Activated naive CD4-positive, alpha-beta T cell treated with anti-CD3 and anti-CD28 coated beads, Interleukin-2, amount 10 ng/mL, durations not matched to agents 7 days and 5 days (primary cell): ENCODE measurements around the gene PLEKHM3.

Experiments
- CTCF ChIA-PET: fragments of 350-600 bp; sonication (Branson Sonifier 250); formaldehyde crosslinking; loops from one replicate; lab custom pipeline; 2021; ENCODE audit warnings: antibody characterized with exemption; lab: Charles Lee
- DNase-seq: peaks from one replicate; pipeline ENCODE4 v3.0.0-alpha.2; 2020
- H3K27ac Mint-ChIP-seq: one replicate; pipeline ENCODE4 v1.8.0; 2021; ENCODE audit warnings: mild to moderate bottlenecking, moderate library complexity, mixed read lengths
- H3K27me3 Mint-ChIP-seq: one replicate; pipeline ENCODE4 v1.8.0; 2021; ENCODE audit warnings: mild to moderate bottlenecking, mixed read lengths
- H3K36me3 Mint-ChIP-seq: one replicate; pipeline ENCODE4 v1.8.0; 2021; ENCODE audit warnings: mixed read lengths
- H3K4me1 Mint-ChIP-seq: one replicate; pipeline ENCODE4 v1.8.0; 2021; ENCODE audit warnings: mixed read lengths
- H3K4me3 Mint-ChIP-seq: one replicate; pipeline ENCODE4 v1.8.0; 2021; ENCODE audit warnings: mild to moderate bottlenecking, moderate library complexity, mixed read lengths
- H3K9me3 Mint-ChIP-seq: one replicate; pipeline ENCODE4 v1.8.0; 2021; ENCODE audit warnings: mixed read lengths

The PLEKHM3 gene

GRCh38 chr2:207993151-207993763 lies 32.1 kb downstream of the PLEKHM3 start:
- Mint-ChIP-seq H3K4me3 (no peak overlapping the region), H3K36me3 (no peaks in the 10 kb centered on the region), H3K9me3 (no peaks in the 10 kb centered on the region), H3K27me3 (no peaks in the 10 kb centered on the region), H3K4me1 (peaks cover 2% of the 10 kb centered on the region), H3K27ac (no peak overlapping the region)
- DNase-seq: no peak
- CTCF ChIA-PET: no interaction called here

GRCh38 chr2:207991944-207992343 lies 33.4 kb downstream of the PLEKHM3 start:
- no peaks in the 10 kb centered on the region for H3K36me3 Mint-ChIP-seq
- no peaks in the 10 kb centered on the region for H3K27me3 Mint-ChIP-seq
- H3K9me3 Mint-ChIP-seq: no peaks in the 10 kb centered on the region
- CTCF ChIA-PET: no interaction called here
- no peak overlapping the region for H3K4me3 Mint-ChIP-seq
- no peak overlapping the region for H3K27ac Mint-ChIP-seq
- no peak for DNase-seq
- H3K4me1 Mint-ChIP-seq: peaks cover 2% of the 10 kb centered on the region

GRCh38 chr2:207990784-207991183 lies 34.5 kb downstream of the PLEKHM3 start:
- H3K4me3 Mint-ChIP-seq: no peak overlapping the region
- CTCF ChIA-PET: no interaction called here

GRCh38 chr2:207988975-207989374 lies 36.4 kb downstream of the PLEKHM3 start:
- no peaks in the 10 kb centered on the region for H3K27me3 Mint-ChIP-seq
- peaks cover 3% of the 10 kb centered on the region for H3K4me1 Mint-ChIP-seq
- H3K4me3 Mint-ChIP-seq: no peak overlapping the region
- no peak for DNase-seq
- no peaks in the 10 kb centered on the region for H3K9me3 Mint-ChIP-seq
- CTCF ChIA-PET: interaction anchor here (1.2 kb wide), 1 partner anchor 13 kb away, joined by 3 read pairs; no protein-coding TSS in a partner anchor
- H3K36me3 Mint-ChIP-seq: no peaks in the 10 kb centered on the region
- no peak overlapping the region for H3K27ac Mint-ChIP-seq

More at GRCh38 chr2:207990784-207991183, 34.5 kb downstream of the PLEKHM3 start:
- Mint-ChIP-seq H3K4me1 (no peaks in the 10 kb centered on the region), H3K9me3 (no peaks in the 10 kb centered on the region), H3K27ac (no peak overlapping the region), H3K36me3 (no peaks in the 10 kb centered on the region), H3K27me3 (no peaks in the 10 kb centered on the region)
- no peak for DNase-seq

GRCh38 chr2:207987025-207987716 lies 38.2 kb downstream of the PLEKHM3 start:
- Mint-ChIP-seq H3K4me3 (no peak overlapping the region), H3K9me3 (no peaks in the 10 kb centered on the region), H3K27me3 (no peaks in the 10 kb centered on the region), H3K4me1 (peaks cover 3% of the 10 kb centered on the region), H3K27ac (no peak overlapping the region), H3K36me3 (no peaks in the 10 kb centered on the region)
- CTCF ChIA-PET: no interaction called here
- no peak for DNase-seq

GRCh38 chr2:207984765-207985480 lies 40.4 kb downstream of the PLEKHM3 start:
- DNase-seq: no peak
- Mint-ChIP-seq H3K36me3 (no peaks in the 10 kb centered on the region), H3K27ac (no peak overlapping the region), H3K4me3 (no peak overlapping the region), H3K4me1 (peaks cover 3% of the 10 kb centered on the region), H3K27me3 (no peaks in the 10 kb centered on the region), H3K9me3 (no peaks in the 10 kb centered on the region)
- CTCF ChIA-PET: no interaction called here

GRCh38 chr2:207983641-207984042 lies 41.7 kb downstream of the PLEKHM3 start:
- H3K9me3 Mint-ChIP-seq: no peaks in the 10 kb centered on the region
- H3K27me3 Mint-ChIP-seq: no peaks in the 10 kb centered on the region
- H3K4me3 Mint-ChIP-seq: no peak overlapping the region
- peaks cover 3% of the 10 kb centered on the region for H3K4me1 Mint-ChIP-seq
- H3K36me3 Mint-ChIP-seq: no peaks in the 10 kb centered on the region
- H3K27ac Mint-ChIP-seq: no peak overlapping the region
- CTCF ChIA-PET: no interaction called here
- DNase-seq: no peak

- no peak for DNase-seq
- CTCF ChIA-PET: interaction anchor here (0.6 kb wide), 1 partner anchor 233 kb away, joined by 3 read pairs; no protein-coding TSS in a partner anchor
- Mint-ChIP-seq H3K4me1 (peaks cover 4% of the 10 kb centered on the region), H3K36me3 (no peaks in the 10 kb centered on the region), H3K27ac (no peak overlapping the region), H3K4me3 (no peak overlapping the region), H3K9me3 (no peaks in the 10 kb centered on the region), H3K27me3 (no peaks in the 10 kb centered on the region)
Observed at GRCh38 chr2:207978177-207978948, 47.0 kb downstream of the PLEKHM3 start.

GRCh38 chr2:207975921-207976320 lies 49.4 kb downstream of the PLEKHM3 start:
- Mint-ChIP-seq H3K4me3 (no peak overlapping the region), H3K4me1 (peaks cover 5% of the 10 kb centered on the region), H3K9me3 (no peaks in the 10 kb centered on the region), H3K36me3 (no peaks in the 10 kb centered on the region), H3K27ac (no peak overlapping the region), H3K27me3 (no peaks in the 10 kb centered on the region)
- CTCF ChIA-PET: interaction anchor here (1.1 to 6.3 kb wide), 3 partner anchors 13 to 229 kb away, joined by 3 to 61 read pairs (median 3); no protein-coding TSS in a partner anchor
- DNase-seq: no peak

GRCh38 chr2:207974216-207974605 lies 51.1 kb downstream of the PLEKHM3 start:
- DNase-seq: no peak
- H3K27me3 Mint-ChIP-seq: no peaks in the 10 kb centered on the region
- H3K9me3 Mint-ChIP-seq: no peaks in the 10 kb centered on the region
- no peaks in the 10 kb centered on the region for H3K36me3 Mint-ChIP-seq
- H3K27ac Mint-ChIP-seq: no peak overlapping the region
- CTCF ChIA-PET: interaction anchor here (0.9 to 6.3 kb wide), 5 partner anchors 22 to 230 kb away, joined by 3 to 61 read pairs (median 3); no protein-coding TSS in a partner anchor
- H3K4me1 Mint-ChIP-seq: peaks cover 16% of the 10 kb centered on the region
- H3K4me3 Mint-ChIP-seq: no peak overlapping the region

- H3K36me3 Mint-ChIP-seq: no peaks in the 10 kb centered on the region
- no peaks in the 10 kb centered on the region for H3K9me3 Mint-ChIP-seq
- no peaks in the 10 kb centered on the region for H3K27me3 Mint-ChIP-seq
- no peak for DNase-seq
- H3K4me1 Mint-ChIP-seq: peaks cover 12% of the 10 kb centered on the region
- H3K27ac Mint-ChIP-seq: no peak overlapping the region
- CTCF ChIA-PET: interaction anchor here (1.1 kb wide), 1 partner anchor 201 kb away, joined by 3 read pairs; the partner anchor contains the start of gene FZD5
- H3K4me3 Mint-ChIP-seq: no peak overlapping the region
Observed at GRCh38 chr2:207970826-207971180, 54.5 kb downstream of the PLEKHM3 start.

GRCh38 chr2:207970147-207970825 lies 55.0 kb downstream of the PLEKHM3 start:
- H3K27me3 Mint-ChIP-seq: no peaks in the 10 kb centered on the region
- no peaks in the 10 kb centered on the region for H3K36me3 Mint-ChIP-seq
- CTCF ChIA-PET: interaction anchor here (0.7 to 1.1 kb wide), 2 partner anchors 70 to 200 kb away, joined by 3 read pairs; partner anchors contain the start of gene FZD5
- no peaks in the 10 kb centered on the region for H3K9me3 Mint-ChIP-seq
- H3K4me3 Mint-ChIP-seq: no peak overlapping the region
- no peak overlapping the region for H3K27ac Mint-ChIP-seq
- H3K4me1 Mint-ChIP-seq: peaks cover 12% of the 10 kb centered on the region
- no peak for DNase-seq

GRCh38 chr2:207969249-207969648 lies 56.1 kb downstream of the PLEKHM3 start:
- DNase-seq: no peak
- peaks cover 1% of the 10 kb centered on the region for H3K36me3 Mint-ChIP-seq
- no peak overlapping the region for H3K4me3 Mint-ChIP-seq
- H3K9me3 Mint-ChIP-seq: no peaks in the 10 kb centered on the region
- CTCF ChIA-PET: no interaction called here
- H3K4me1 Mint-ChIP-seq: peaks cover 12% of the 10 kb centered on the region
- no peaks in the 10 kb centered on the region for H3K27me3 Mint-ChIP-seq
- H3K27ac Mint-ChIP-seq: no peak overlapping the region
